NCI-H82 (cell line): Measurements from ENCODE around the gene ZIC4.
A peak's percentile ranks its signal among the peaks of the same experiment; 100 is the strongest.

Experiments used
- DNase-seq: peaks from one replicate; lab custom pipeline; 2025; lab: John Stamatoyannopoulos, UW

The ZIC4 gene

GRCh38 chr3:147417551-147418295 is 11.4 kb upstream of the ZIC4 start:
- no peak for DNase-seq

- no peak for DNase-seq
These were observed 10.6 kb upstream of the ZIC4 start for GRCh38 chr3:147416931-147417330.

- no peak for DNase-seq
These were observed 9.5 kb upstream of the ZIC4 start for GRCh38 chr3:147415874-147416273.

- no peak for DNase-seq
These were observed 8.9 kb upstream of the ZIC4 start for GRCh38 chr3:147415286-147415685.

GRCh38 chr3:147414390-147415138 is 8.2 kb upstream of the ZIC4 start:
- no peak for DNase-seq

- DNase-seq = no peak
These were observed 7.5 kb upstream of the ZIC4 start for GRCh38 chr3:147413686-147414389.

- DNase-seq = no peak
These were observed 6.8 kb upstream of the ZIC4 start for GRCh38 chr3:147412917-147413685.

GRCh38 chr3:147412261-147412916 is 6.0 kb upstream of the ZIC4 start:
- no peak for DNase-seq

GRCh38 chr3:147411815-147412241 is 5.5 kb upstream of the ZIC4 start:
- no peak for DNase-seq

- DNase-seq = no peak
These were observed 5.0 kb upstream of the ZIC4 start for GRCh38 chr3:147411238-147411814.

GRCh38 chr3:147410526-147411237 is 4.3 kb upstream of the ZIC4 start:
- DNase-seq = peak; percentile 23

GRCh38 chr3:147410116-147410525 is 3.8 kb upstream of the ZIC4 start:
- no peak for DNase-seq

GRCh38 chr3:147409143-147410115 is 3.1 kb upstream of the ZIC4 start, which contains the start of gene ZIC1:
TSS of gene ZIC1 (plus strand) at chr3:147409365. CDS start at chr3:147410113, 748 bp downstream.
- DNase-seq = peak; percentile 91

GRCh38 chr3:147408188-147409100 is 2.1 kb upstream of the ZIC4 start:
- peak; percentile 65 for DNase-seq

- no peak for DNase-seq
These were observed 1.3 kb upstream of the ZIC4 start for GRCh38 chr3:147407498-147408187.

GRCh38 chr3:147407114-147407497 is 763 bp upstream of the ZIC4 start:
- DNase-seq = peak; percentile 20

- no peak for DNase-seq
These were observed 914 bp downstream of the ZIC4 start for GRCh38 chr3:147405231-147406027.
